Measurements from ENCODE around the gene GLIS1.

GLIS1 gene

DNA sequence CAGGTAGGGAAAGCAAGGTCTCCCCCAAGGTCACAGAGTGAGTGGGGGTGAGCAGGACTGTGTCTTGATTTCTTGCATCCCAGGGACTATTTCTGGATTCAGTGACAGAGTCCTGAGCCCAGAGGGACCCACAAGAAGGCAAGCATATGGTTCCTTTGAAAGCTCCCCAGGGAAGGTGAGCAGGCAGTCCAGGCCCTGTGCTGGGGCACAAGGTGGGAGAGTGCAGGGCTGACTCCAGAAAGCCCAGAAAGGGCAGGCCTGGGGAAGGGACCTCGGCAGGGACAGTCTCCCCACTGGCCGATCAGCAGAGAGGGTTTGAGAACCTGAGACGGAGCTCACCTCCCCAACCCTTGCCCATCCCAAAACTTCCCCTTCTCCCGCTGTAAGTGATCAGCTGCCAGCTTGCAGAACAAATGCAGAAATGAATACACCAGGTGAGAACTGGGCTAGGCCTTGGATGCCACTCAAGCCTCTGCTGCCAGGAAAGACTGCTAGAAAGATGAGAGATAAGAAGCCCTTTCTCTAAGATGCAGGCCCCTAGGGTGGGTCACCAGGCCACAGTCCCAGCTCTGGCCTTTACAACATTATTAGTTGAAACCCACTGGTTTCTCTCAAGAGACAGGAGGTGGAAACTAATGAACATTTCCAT lies 121.0 kb downstream of the GLIS1 start:
- DNase-seq (ENCODE audit: low read depth) = no peak

DNA sequence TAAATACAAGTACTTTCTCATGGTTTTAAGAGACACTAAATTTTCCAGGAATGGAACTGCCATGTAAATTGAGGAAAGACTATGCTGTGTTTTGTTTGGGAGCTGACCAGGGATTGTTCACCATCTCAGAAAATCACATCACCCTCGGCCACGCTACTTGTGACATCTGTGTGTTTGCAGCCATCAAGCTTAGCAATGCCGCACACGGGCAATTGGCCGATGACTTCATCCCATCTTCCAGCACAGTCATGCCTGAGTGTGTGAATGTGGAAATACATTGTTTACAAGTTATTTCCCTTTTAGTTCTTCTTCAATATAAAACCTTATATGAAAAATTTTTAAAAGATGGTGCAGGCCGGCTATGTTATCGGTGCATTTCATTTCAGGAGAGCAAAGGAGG lies 121.6 kb downstream of the GLIS1 start:
- peak; percentile 39 for DNase-seq (ENCODE audit: low read depth)

DNA sequence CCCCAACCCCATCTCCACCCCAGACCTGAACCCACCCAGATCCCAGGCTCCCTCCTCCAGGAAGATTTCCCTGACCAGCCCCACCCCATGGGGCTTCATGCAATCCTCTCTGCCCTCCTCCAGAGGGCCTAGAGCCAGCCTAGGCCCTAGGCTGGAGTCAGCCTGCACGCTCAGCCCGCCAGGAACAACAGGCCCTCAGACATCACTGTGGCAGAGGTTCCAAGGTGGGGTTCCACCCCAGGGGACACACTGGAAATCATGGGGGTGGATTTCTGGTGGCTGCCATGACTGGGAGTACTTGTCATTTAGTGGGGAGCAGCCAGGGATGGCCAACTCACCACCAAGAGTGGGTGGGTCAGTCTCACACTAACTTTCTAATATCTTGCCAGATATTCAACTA lies 122.0 kb downstream of the GLIS1 start:
- DNase-seq (ENCODE audit: low read depth) = no peak

DNA sequence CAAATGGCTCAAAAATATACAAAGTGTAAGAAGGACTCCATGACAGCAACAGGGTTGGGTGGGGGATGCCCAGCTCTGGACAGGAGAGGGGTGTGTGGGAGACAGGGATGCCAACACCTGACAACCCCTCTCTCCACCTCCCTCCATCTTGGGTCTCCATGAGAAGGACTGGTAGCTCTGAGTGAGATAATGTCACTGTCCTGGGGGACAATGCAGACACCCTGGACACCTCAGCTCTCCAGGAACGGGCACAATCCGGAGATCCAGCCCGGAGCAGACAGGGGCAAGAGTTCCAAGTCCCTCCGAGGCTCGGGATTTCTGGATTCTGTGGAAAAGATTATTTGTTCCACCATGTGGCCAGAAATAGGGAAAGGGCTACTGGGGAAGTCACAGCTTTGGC lies 122.5 kb downstream of the GLIS1 start:
- no peak for DNase-seq (ENCODE audit: low read depth)

DNA sequence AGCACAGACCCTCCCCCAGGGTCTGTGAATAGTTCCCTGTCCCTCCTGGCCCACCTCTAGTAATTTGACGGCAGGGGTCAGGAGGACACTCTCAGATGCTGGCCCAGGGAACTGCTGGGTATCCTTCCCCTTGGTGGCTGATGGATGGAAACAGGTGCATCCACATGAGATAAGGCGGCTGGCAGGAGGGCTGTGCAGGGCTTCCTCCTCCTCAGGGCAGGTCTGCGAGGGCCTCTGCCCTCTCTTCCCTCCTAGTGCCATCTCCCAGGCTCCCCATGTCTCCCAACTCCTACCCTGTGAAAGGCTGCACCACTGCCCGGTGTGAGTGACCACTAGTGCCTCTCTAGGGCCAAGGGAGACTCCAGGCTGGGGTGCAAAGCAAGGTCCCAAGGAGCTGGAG lies 123.9 kb downstream of the GLIS1 start:
- no peak for DNase-seq (ENCODE audit: low read depth)

DNA sequence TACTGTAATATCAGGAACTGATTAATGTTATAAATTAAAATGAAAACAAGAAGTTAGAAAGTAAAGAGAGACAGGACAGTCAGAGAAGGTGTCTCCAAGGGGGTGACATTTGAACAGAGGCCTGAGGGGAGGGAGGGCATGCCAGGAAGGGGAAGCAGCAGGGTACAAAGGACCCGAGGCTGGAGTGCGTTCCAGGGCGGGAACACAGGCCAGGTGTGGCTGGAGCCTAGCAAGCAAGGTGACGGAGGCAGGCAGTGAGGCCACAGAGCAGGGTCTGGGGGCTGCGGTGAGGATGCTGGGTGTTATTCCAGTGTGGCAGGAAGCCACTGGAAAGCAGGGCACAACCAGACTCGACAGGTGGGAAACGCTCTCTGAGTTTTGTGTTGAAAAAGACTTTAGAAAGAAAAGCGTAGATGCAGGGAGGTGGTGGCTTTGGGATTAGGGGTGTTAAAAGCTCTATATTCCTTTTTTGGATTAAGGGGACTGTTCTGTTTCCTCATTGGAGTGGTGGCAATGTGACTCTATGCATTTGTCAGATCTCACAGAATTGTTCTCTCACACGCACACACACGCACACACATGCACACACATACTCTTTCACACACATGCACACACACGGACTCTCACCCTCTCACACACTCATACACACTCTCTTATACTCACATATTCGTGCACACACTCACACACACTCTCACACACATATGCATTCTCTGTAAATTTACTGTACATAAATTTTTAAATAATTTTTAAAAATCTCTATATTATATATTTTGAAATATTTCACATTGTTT lies 124.5 kb downstream of the GLIS1 start:
- DNase-seq (ENCODE audit: low read depth) = no peak

DNA sequence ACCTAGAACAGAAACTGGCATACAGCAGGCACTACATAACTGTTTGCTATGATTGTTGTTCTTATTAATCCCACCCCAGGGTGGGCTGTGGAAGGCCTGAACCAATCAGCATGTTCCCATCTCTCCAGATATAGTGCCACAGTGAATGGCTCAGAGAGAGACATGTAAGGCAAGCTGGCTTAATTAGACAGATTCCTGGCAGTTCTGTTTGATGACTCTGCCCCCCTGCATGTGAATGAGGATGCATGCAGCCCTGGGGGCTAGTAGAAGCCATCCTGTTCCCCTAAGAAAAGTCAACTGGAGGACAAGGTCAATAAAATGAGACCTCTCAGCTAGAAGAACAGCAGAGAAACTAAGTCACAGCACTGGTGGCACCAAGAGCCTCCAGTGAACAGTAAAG lies 130.3 kb downstream of the GLIS1 start:
- no peak for DNase-seq (ENCODE audit: low read depth)

DNA sequence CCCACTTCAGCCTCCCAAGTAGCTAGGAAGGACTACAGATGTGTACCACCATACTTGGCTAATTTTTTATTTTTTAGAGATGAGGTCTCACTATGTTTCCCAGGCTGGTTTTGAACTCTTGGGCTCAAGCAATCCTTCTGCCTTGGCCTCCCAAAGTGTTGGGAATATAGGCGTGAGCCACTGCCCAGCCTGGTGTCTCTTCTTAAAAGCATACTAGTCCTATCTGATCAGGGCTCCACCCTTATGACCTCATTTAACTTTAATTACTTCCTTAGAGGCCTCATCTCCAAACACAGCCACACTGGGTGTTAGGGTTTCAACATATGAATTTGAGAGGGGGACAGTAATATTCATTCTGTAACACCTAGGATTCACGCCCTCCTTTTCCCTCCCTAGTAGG lies 130.9 kb downstream of the GLIS1 start:
- DNase-seq (ENCODE audit: low read depth) = no peak

DNA sequence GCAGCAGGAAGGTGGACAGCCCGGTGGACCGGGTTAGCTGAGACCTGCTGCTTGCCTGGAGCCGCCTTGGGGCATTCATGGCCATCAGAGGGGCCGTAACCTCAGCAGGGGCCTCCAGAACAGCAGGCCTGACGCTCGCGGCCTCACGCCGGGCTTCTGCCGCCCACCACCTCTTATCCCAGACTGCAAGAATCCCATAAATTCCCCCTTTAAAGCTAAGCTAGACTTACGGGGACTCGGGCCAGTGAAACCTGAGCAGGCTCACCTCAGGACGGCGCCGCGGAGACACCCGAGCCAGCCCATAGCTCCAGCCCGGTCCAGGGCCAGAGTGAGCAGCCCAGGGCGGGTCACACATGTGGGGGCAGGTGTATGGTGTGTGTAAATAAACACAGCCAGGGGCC lies 132.3 kb downstream of the GLIS1 start:
- no peak for DNase-seq (ENCODE audit: low read depth)

DNA sequence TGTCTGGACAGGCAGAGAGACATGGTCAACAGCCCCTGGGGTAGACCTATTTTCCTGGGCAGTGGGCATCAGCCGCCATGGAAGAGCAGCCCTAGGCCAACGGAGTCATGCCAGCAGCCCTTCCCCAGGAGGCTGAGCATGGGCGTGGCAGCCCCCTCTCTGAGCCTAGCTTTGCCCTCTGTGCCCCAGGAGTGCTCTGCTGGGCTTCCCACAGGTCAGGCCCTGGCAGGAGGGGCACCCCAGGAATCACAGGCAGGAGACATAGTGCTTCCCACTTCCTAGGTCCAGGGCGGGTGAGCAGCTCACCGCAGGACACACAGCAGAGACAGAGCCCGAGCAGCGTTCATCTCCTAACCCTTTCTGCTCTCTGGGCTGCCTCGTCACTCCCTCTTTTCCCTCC lies 132.8 kb downstream of the GLIS1 start:
- DNase-seq (ENCODE audit: low read depth) = no peak

DNA sequence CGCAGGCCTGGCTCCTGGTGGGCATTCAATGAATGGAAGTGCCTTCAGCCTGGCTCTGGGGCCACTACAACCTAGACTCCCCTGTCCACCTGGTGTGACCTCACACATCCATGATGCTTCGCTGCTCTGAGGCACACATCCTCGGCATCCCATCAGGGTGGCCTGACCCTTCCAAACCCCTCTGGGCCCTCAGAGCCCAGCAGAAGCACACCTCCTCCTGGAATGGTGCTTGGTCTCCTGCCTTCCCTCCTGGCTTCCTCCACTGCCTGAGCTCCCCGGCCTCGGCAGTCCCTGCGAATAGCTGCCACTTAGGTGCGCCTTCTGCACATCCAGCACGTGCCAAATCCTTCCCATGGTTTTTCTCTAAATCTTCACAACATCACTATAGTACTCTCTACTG lies 133.8 kb downstream of the GLIS1 start:
- no peak for DNase-seq (ENCODE audit: low read depth)

DNA sequence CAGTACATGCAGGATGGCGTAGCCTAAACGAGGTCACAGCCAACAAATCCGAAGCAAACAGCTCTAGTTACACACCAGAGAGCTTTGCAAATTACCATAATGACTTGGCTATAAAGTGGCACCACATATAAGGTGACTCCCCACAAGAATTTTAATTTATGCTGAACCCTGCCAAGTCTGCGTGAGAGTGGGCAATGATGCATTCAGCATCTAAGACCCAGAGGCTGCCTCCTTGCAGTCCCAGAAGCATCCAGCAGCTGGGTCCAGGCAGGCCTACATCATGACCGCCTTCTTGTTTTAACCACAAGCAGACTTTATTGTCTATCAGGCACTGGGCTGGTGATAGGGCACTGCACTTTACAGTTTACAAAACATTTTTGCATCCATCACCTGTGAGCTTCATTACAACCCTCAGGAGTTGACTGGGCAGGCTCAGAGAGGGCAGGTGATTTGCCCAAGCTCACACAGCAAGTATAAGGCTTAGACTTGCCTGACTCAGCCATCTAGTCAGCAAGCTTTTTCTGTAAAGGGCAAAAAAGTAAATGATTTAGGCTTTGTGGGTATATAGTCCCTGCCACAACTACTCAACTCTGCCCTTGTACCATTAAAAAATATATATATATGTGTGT lies 134.6 kb downstream of the GLIS1 start:
- no peak for DNase-seq (ENCODE audit: low read depth)

DNA sequence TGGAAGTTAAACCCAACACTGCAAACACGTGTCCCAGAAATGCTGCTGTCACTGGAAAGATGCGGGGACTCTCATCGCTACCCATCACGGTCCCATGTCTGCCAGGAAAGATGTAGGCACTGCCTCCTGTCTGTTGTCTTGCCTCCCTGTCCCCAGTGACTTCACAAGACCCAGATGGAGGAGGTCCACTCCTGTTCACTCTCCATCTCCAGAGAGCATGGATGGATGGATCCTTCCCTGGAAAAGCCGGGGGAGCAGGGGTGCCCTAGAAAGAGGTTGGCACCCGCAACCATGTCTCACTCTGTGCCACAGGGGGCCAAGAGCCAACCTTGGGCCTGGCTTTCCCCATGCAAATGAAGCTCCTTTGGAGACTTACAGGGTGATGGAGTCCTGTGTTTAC lies 135.5 kb downstream of the GLIS1 start:
- no peak for DNase-seq (ENCODE audit: low read depth)

DNA sequence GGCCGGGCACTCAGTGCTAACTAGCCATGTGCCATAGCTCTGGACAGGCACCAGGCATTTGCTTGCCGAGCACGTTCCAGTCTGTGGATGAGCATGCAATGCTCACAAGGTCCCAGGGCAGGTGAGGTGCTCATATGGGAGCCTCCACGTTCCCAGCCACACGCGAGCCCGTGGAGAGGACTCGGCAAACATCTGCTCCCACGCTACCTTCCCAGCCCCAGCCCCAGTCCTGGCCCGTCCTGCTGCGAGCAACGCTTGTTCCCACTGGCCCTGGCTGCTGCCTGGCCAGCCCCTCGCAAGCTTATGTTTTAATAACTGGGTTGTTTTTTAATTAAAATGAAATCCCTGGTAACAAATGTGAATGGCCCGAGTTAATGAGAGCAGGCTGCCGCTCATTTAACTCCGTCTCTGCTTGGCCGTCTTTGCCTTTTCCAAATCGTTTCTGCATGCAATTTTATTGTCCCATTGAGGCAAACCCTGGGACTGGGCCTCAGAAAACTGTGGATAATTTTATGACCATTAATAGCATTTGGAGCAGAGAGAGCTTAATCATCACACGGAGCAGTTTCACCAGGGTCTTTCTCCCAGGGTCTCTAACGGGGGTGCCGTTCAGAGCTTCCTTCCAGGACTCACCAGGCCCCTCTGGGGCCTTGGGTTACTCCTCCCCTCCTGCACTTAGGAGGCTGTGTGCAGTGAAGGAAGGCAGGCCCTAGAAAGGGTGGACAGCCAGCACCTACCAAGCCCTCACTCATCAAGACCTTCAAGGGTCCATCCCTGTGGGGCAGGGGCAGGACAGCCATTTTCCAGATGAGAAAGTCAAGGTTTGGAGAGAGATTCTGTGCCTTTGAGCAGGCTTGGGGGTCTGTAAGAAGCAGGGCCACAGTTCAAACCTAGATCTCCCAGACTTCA lies 136.8 kb downstream of the GLIS1 start:
- DNase-seq (ENCODE audit: low read depth) = no peak

DNA sequence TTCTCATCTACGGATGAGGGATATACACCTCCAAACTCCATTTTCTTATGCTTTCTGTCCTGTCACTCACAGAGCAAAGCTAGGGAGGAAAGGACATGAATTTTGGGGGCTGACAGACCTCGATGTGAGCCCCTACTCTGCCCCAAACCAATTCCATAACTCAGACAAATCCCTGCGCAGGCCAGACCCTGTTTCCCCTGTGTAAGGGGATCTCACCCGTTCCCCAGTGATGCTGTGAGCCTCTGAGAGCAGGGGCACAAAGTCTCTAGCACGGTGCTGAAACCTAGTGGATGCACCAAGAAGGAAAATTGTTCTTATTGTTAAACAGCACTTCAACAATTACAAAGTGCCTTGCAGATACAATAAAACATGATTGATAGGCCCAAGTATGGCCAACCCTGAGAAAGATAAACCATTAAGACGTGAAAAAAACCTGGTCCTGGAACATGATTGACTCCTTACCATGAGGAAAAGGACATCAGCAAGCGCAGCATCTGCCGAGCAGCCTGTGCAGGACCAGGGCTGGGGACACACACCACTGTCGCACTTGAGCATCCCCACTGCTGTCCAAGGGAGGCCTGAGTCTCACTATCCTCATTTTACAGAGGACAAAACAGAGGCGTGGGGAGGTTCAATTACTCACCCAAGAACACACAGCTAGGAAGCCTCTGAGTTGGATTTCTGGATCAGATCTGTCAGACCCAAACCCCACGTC lies 137.8 kb downstream of the GLIS1 start:
- DNase-seq (ENCODE audit: low read depth) = no peak

DNA sequence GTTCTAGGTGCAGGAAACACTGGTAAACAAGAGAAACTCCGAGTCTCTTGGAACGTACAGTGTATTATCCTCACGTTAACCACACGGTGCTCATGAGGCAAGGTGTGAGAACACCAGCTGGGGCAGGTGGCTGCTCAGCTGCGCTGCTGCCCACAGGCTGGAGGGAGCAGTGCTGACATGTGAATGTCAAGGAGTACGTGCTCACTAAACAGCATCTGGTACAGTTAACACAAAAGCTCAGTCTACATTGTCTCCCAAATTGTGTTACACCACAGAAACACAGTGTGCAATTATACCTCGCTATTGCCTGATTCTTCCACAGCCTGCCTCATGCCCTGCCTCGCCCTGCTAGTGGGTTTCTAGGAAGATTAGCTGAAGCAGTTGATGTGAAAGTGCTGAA lies 138.4 kb downstream of the GLIS1 start:
- DNase-seq (ENCODE audit: low read depth) = no peak

DNA sequence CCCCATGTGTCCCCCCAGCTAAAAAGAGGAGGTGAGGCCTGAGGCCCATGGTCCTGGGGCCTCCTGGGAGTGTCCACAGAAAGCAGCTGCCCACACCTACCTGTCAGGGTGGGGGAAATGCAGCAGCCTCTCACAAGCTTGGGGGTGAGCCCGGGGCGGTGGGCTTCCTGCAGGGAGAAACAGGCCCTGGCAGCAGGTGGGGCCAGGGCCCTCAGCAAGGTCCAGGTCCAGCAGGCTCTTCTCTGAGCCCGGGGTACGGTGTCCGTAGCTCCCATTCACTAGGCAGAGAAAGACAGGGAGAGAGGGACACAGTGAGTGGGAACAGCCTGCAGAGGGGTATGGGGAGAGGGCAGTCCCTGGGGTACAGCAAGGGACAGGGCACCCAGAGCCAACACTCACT lies 139.0 kb downstream of the GLIS1 start:
- DNase-seq (ENCODE audit: low read depth) = no peak

DNA sequence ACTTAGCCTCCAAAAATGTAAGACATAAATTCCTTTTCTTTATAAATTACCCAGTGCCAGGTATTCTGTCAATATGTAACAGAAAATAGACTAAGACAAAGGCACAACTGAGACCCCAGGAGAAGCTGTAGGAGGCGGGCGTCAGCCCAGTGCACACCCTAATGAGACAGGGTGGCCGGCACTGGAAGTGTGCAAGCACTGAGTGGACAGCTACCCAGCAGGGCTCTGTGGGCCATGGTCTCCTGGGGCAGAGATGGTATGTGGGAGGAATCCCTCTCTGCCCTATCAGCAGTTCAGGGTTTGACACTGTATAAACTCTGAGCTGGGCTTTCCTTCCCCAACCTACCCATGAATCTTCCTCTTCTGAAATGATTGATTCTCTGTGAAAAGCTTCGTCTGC lies 139.5 kb downstream of the GLIS1 start:
- DNase-seq (ENCODE audit: low read depth) = no peak

DNA sequence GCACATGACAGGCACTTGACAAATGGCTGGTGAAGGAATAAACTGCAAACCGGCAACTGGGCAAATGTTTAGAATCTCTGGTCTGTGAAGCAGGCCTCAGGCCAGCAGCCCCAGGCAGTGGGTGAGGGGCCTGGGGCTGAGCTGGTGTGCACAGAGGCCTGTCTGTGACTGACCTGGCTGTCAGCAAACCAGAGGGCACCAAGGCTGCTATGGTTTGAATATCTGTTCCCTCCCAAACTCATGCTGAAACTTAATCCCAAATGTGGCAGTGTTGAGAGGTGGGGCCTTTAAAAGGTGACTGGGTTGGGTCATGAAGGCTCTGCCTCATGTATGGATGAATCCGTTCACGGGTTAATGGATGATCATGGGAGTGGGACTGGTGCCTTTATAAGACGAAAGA lies 140.0 kb downstream of the GLIS1 start:
- DNase-seq (ENCODE audit: low read depth) = no peak

DNA sequence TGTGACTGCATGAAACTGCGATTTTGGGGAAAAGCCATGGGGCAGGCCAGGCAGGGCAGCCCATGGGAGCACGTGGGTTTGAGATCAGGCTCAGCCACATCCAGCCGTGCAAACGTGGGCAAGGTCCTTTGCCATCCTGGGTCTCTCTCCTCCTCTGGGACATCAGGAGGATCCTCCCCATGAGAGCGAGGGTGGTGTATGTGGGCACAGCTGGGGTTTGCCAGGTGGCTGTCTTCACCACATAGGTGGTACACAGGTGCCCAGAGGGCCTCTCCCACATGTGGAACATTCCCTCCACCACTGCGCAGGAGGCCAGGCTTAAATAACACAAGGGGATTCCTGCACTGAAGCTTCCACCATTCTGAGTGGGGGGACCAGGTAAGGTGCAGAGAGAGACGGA lies 143.1 kb downstream of the GLIS1 start:
- DNase-seq (ENCODE audit: low read depth) = no peak

DNA sequence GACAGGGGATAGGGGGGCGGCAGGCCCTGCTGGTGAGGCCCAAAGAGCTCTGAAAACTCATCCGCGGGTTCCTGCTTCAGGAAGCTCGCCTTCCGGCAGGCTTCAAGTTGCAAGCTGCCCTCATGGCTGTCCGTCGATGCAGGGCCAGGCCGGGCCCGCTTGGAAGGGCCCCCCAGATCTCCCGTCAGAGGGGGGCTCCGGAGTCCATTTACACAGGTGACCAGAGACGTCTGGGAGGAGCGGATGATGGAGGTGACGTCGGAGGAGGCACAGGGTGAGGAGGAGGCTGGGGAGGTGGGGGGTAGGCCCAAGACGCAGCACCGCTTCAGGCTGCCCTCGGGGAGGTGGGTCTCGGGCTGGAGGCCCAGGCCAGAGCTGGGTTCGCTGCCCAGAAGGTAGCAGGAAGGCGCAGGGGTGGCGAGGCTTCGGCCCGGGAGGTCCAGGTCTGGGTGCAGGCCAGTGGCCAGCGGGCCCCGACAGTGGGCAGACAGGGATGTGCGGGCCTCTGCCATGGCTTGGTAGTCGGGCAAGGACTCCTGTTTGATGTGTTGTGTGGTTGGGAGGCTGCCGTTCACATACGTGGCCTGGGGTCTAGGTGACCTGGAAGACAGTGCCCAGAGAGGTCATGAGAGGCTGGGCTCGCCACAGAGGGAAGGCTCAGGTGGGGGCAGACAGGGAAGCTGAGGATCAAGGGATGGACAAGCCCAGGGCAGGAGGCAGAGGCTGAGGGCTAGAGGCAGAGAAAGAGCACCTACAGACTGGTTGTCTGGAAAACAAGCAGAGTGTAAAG lies 144.4 kb downstream of the GLIS1 start:
- DNase-seq (ENCODE audit: low read depth) = no peak
